Measurements from ENCODE around the gene UTP4. TPM values are rescaled to one million over a fixed set of nuclear protein-coding genes. Genes with fewer than 3 reads are reported as not detected.

UTP4 gene
- total and polyA plus RNA-seq, 3 experiments from 2014 or later, result 59.0 to 155 (median 150) TPM

DNA sequence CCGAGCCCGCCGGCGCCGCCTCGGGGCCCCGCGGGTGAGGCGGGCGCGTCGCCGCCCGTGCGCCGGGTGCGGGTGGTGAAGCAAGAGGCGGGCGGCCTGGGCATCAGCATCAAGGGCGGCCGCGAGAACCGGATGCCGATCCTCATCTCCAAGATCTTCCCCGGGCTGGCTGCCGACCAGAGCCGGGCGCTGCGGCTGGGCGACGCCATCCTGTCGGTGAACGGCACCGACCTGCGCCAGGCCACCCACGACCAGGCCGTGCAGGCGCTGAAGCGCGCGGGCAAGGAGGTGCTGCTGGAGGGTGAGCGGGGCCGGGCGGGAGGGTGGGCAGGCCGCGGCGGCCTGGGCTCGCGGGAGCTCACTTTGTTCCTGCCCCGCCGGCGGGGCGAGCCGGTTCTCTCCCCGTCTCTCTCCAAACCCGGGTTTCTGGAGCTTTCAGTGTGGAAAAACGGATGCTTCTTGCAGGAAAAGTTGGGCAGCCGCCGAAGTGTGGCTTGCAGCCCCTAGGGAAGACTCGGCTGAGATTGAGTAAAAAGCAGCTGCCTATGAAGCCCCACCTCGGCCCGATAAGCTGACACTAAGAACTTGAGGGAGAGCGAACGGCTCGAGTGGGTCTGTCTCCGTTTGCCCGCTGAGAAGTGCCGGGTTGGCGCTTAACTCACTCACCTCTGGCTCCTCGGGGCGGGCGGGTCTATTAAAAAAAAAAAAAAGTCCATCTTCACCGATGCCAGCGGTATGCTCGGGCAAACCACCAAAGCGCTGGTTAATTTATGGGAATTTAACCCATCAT, 55.2 kb downstream of the UTP4 start:
- peaks cover 50 to 63% (median 61%) of the 10 kb centered on the region in 3 donors for H3K4me1 Mint-ChIP-seq
- Histone ChIP-seq H3K27me3 (ENCODE audit: insufficient read depth, low read length, poor library complexity, severe bottlenecking) (no peaks in the 10 kb centered on the region), H3K36me3 (ENCODE audit: insufficient read depth, low read length) (no peaks in the 10 kb centered on the region), H3K27ac (ENCODE audit: low read depth, low read length) (no peak overlapping the region), H3K4me3 (ENCODE audit: low read length) (peak overlapping the region; percentile 75), H3K4me1 (ENCODE audit: insufficient read depth, low read length) (peaks cover 42% of the 10 kb centered on the region), H3K9me3 (ENCODE audit: low read length) (no peaks in the 10 kb centered on the region)
- DNase-seq, result peak; percentile 27 to 62 (median 47)
- H3K36me3 Mint-ChIP-seq, result peaks cover 3 to 11% (median 4%) of the 10 kb centered on the region in 3 donors
- peak overlapping the region; percentile 55 to 96 (median 88) for H3K27ac Mint-ChIP-seq
- H3K27me3 Mint-ChIP-seq, result peaks cover 0 to 2% of the 10 kb centered on the region in 2 donors
- H3K4me3 Mint-ChIP-seq, result peak overlapping the region; percentile 88 to 96 (median 93)
- no peaks in the 10 kb centered on the region for H3K9me3 Mint-ChIP-seq
- POLR2A ChIA-PET, result interaction anchor here (0.5 to 1.8 kb wide), 4 partner anchors 14 to 839 kb away, joined by 3 to 6 read pairs (median 4); no protein-coding TSS in a partner anchor
- CTCF ChIA-PET, result interaction anchor here (0.9 to 4.3 kb wide), 7 partner anchors 8 to 667 kb away, joined by 3 to 21 read pairs (median 3); no protein-coding TSS in a partner anchor

DNA sequence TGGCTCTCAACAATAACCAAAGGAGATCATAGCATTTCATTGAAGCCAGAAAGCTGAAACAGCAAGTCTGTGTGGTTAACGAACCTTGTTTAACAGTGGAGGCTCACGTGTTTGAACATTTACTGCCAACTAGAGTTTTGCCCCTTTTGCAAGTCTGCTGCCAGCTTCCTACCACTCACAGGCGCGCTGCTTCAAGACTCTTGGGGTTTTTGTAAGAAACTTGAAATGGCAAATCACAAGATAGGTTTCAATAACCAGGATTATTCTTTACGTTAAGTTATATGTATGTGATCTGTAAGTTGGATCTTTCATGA, 55.7 kb downstream of the UTP4 start:
- POLR2A ChIA-PET, result interaction anchor here (0.5 to 1.2 kb wide), 3 partner anchors 20 to 839 kb away, joined by 3 to 6 read pairs (median 5); no protein-coding TSS in a partner anchor
- H3K4me1 Mint-ChIP-seq, result peaks cover 53 to 67% (median 66%) of the 10 kb centered on the region in 3 donors

GRCh38 chr16:69188716-69189115, 56.3 kb downstream of the UTP4 start:
- Histone ChIP-seq H3K36me3 (ENCODE audit: insufficient read depth, low read length) (no peaks in the 10 kb centered on the region), H3K27me3 (ENCODE audit: insufficient read depth, low read length, poor library complexity, severe bottlenecking) (no peaks in the 10 kb centered on the region), H3K4me1 (ENCODE audit: insufficient read depth, low read length) (peaks cover 42% of the 10 kb centered on the region), H3K27ac (ENCODE audit: low read depth, low read length) (no peak overlapping the region), H3K9me3 (ENCODE audit: low read length) (no peaks in the 10 kb centered on the region), H3K4me3 (ENCODE audit: low read length) (no peak overlapping the region)
- H3K9me3 Mint-ChIP-seq, result no peaks in the 10 kb centered on the region
- no peak for DNase-seq
- peaks cover 3 to 11% (median 4%) of the 10 kb centered on the region in 3 donors for H3K36me3 Mint-ChIP-seq
- CTCF ChIA-PET, result interaction anchor here (0.9 to 4.3 kb wide), 3 partner anchors 10 to 99 kb away, joined by 3 to 21 read pairs (median 3); no protein-coding TSS in a partner anchor
- POLR2A ChIA-PET, result interaction anchor here (1.1 kb wide), 1 partner anchor 20 kb away, joined by 6 read pairs; no protein-coding TSS in a partner anchor
- H3K27me3 Mint-ChIP-seq, result peaks cover 0 to 2% of the 10 kb centered on the region in 2 donors
- peak overlapping the region; percentile 88 to 96 (median 93) for H3K4me3 Mint-ChIP-seq
- H3K4me1 Mint-ChIP-seq, result peaks cover 56 to 71% (median 66%) of the 10 kb centered on the region in 3 donors
- H3K27ac Mint-ChIP-seq, result peak overlapping the region in 7 of 8 donors; percentile 55 to 96 (median 89)

More for the DNA sequence above, 55.7 kb downstream of the UTP4 start:
- Histone ChIP-seq H3K9me3 (ENCODE audit: low read length) (no peaks in the 10 kb centered on the region), H3K27ac (ENCODE audit: low read depth, low read length) (no peak overlapping the region), H3K4me1 (ENCODE audit: insufficient read depth, low read length) (peaks cover 42% of the 10 kb centered on the region), H3K4me3 (ENCODE audit: low read length) (peak overlapping the region; percentile 75), H3K36me3 (ENCODE audit: insufficient read depth, low read length) (no peaks in the 10 kb centered on the region), H3K27me3 (ENCODE audit: insufficient read depth, low read length, poor library complexity, severe bottlenecking) (no peaks in the 10 kb centered on the region)
- peaks cover 0 to 2% of the 10 kb centered on the region in 2 donors for H3K27me3 Mint-ChIP-seq
- no peaks in the 10 kb centered on the region for H3K9me3 Mint-ChIP-seq
- peak overlapping the region; percentile 88 to 96 (median 93) for H3K4me3 Mint-ChIP-seq
- H3K36me3 Mint-ChIP-seq, result peaks cover 3 to 11% (median 4%) of the 10 kb centered on the region in 3 donors
- CTCF ChIA-PET, result interaction anchor here (0.9 to 4.3 kb wide), 5 partner anchors 8 to 100 kb away, joined by 3 to 21 read pairs (median 4); no protein-coding TSS in a partner anchor
- H3K27ac Mint-ChIP-seq, result peak overlapping the region; percentile 55 to 96 (median 88)
- DNase-seq, result peak in 2 of 5 donors; percentile 5 to 49

GRCh38 chr16:69190046-69190588, 57.7 kb downstream of the UTP4 start:
- peak overlapping the region in 2 of 8 donors; percentile 8 to 87 for H3K27ac Mint-ChIP-seq
- ChIA-PET CTCF (no interaction called here), POLR2A (no interaction called here)
- H3K36me3 Mint-ChIP-seq, result peaks cover 3 to 11% (median 4%) of the 10 kb centered on the region in 3 donors
- no peak overlapping the region for H3K4me3 ChIP-seq (ENCODE audit: low read length)
- no peaks in the 10 kb centered on the region for H3K36me3 ChIP-seq (ENCODE audit: insufficient read depth, low read length)
- peaks cover 60 to 75% (median 67%) of the 10 kb centered on the region in 3 donors for H3K4me1 Mint-ChIP-seq
- no peaks in the 10 kb centered on the region for H3K9me3 Mint-ChIP-seq
- no peaks in the 10 kb centered on the region for H3K27me3 ChIP-seq (ENCODE audit: insufficient read depth, low read length, poor library complexity, severe bottlenecking)
- no peak for DNase-seq
- peak overlapping the region in 6 of 7 donors; percentile 11 to 74 (median 60) for H3K4me3 Mint-ChIP-seq
- H3K4me1 ChIP-seq (ENCODE audit: insufficient read depth, low read length), result peaks cover 38% of the 10 kb centered on the region
- no peaks in the 10 kb centered on the region for H3K9me3 ChIP-seq (ENCODE audit: low read length)
- no peak overlapping the region for H3K27ac ChIP-seq (ENCODE audit: low read depth, low read length)
- peaks cover 0 to 2% of the 10 kb centered on the region in 2 donors for H3K27me3 Mint-ChIP-seq

DNA sequence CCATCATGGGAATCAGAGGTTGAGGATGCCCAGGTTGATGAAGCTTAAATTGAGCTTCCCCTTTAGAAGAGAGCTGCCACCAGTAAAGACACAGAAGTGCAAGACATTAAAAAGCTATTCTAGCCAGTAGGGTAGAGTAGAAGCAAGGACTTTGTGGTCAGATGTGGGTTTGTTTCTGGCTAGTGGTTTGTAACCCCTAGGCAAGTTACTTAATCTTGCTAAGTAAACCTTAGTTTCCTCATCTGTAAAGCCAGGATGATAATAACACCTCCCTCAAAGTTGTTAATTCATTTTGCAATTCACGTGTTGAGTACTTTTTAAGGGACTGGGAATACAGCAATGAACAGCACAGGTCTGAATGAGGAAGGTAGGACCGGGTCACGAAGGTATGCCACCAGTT, 58.1 kb downstream of the UTP4 start:
- H3K9me3 ChIP-seq (ENCODE audit: low read length), result no peaks in the 10 kb centered on the region
- peaks cover 0 to 2% of the 10 kb centered on the region in 2 donors for H3K27me3 Mint-ChIP-seq
- H3K9me3 Mint-ChIP-seq, result no peaks in the 10 kb centered on the region
- H3K27ac ChIP-seq (ENCODE audit: low read depth, low read length), result no peak overlapping the region
- ChIA-PET POLR2A (no interaction called here), CTCF (interaction anchor here (1.1 kb wide), 1 partner anchor 53 kb away, joined by 3 read pairs; no protein-coding TSS in a partner anchor)
- no peaks in the 10 kb centered on the region for H3K27me3 ChIP-seq (ENCODE audit: insufficient read depth, low read length, poor library complexity, severe bottlenecking)
- H3K4me1 Mint-ChIP-seq, result peaks cover 60 to 74% (median 71%) of the 10 kb centered on the region in 3 donors
- H3K4me3 ChIP-seq (ENCODE audit: low read length), result no peak overlapping the region
- no peak for DNase-seq
- H3K27ac Mint-ChIP-seq, result peak overlapping the region in 4 of 8 donors; percentile 17 to 87 (median 52)
- H3K4me1 ChIP-seq (ENCODE audit: insufficient read depth, low read length), result peaks cover 38% of the 10 kb centered on the region
- H3K36me3 Mint-ChIP-seq, result peaks cover 3 to 11% (median 4%) of the 10 kb centered on the region in 3 donors
- H3K4me3 Mint-ChIP-seq, result peak overlapping the region; percentile 50 to 74 (median 63)
- H3K36me3 ChIP-seq (ENCODE audit: insufficient read depth, low read length), result no peaks in the 10 kb centered on the region

- Mint-ChIP-seq H3K27me3 (peaks cover 0 to 2% of the 10 kb centered on the region in 2 donors), H3K27ac (peak overlapping the region in 3 of 8 donors; percentile 11 to 53 (median 23)), H3K9me3 (no peaks in the 10 kb centered on the region), H3K4me3 (peak overlapping the region in 6 of 7 donors; percentile 50 to 74 (median 64)), H3K4me1 (peaks cover 56 to 75% (median 68%) of the 10 kb centered on the region in 3 donors), H3K36me3 (peaks cover 3 to 11% (median 4%) of the 10 kb centered on the region in 3 donors)
- no peaks in the 10 kb centered on the region for H3K9me3 ChIP-seq (ENCODE audit: low read length)
- POLR2A ChIA-PET, result no interaction called here
- H3K27me3 ChIP-seq (ENCODE audit: insufficient read depth, low read length, poor library complexity, severe bottlenecking), result no peaks in the 10 kb centered on the region
- H3K4me3 ChIP-seq (ENCODE audit: low read length), result no peak overlapping the region
- no peak for DNase-seq
- CTCF ChIA-PET, result interaction anchor here (1.1 kb wide), 1 partner anchor 54 kb away, joined by 3 read pairs; no protein-coding TSS in a partner anchor
- H3K36me3 ChIP-seq (ENCODE audit: insufficient read depth, low read length), result no peaks in the 10 kb centered on the region
- H3K4me1 ChIP-seq (ENCODE audit: insufficient read depth, low read length), result peaks cover 35% of the 10 kb centered on the region
- no peak overlapping the region for H3K27ac ChIP-seq (ENCODE audit: low read depth, low read length)
Observed at GRCh38 chr16:69191136-69191535, 58.7 kb downstream of the UTP4 start.

GRCh38 chr16:69193855-69194254, 61.4 kb downstream of the UTP4 start:
- Mint-ChIP-seq H3K27me3 (no peaks in the 10 kb centered on the region), H3K36me3 (peaks cover 3 to 5% (median 4%) of the 10 kb centered on the region in 3 donors), H3K4me1 (peaks cover 49 to 71% (median 69%) of the 10 kb centered on the region in 3 donors), H3K27ac (peak overlapping the region in 1 of 8 donors; percentile 33), H3K4me3 (peak overlapping the region in 1 of 7 donors; percentile 8), H3K9me3 (no peaks in the 10 kb centered on the region)
- no peaks in the 10 kb centered on the region for H3K36me3 ChIP-seq (ENCODE audit: insufficient read depth, low read length)
- peaks cover 23% of the 10 kb centered on the region for H3K4me1 ChIP-seq (ENCODE audit: insufficient read depth, low read length)
- no peaks in the 10 kb centered on the region for H3K9me3 ChIP-seq (ENCODE audit: low read length)
- no peak overlapping the region for H3K27ac ChIP-seq (ENCODE audit: low read depth, low read length)
- ChIA-PET POLR2A (no interaction called here), CTCF (no interaction called here)
- H3K27me3 ChIP-seq (ENCODE audit: insufficient read depth, low read length, poor library complexity, severe bottlenecking), result no peaks in the 10 kb centered on the region
- H3K4me3 ChIP-seq (ENCODE audit: low read length), result no peak overlapping the region
- DNase-seq, result no peak
